SJCRH30 (cell line): ENCODE measurements around the gene SAPCD2. TPM values are rescaled to one million over a fixed set of nuclear protein-coding genes. Genes with fewer than 3 reads are reported as not detected.

Experiments used
- DNase-seq, 2 experiments: peaks; one replicate each; pipeline ENCODE4 v3.0.0-alpha.2; 2015 to 2020
- H3K27ac ChIP-seq: fragments of 250-450 bp; sonication (Bioruptor Pico); 2 replicates; pipeline ENCODE4 v1.5.1; 2020; ENCODE audit warnings: mild to moderate bottlenecking, moderate library complexity
- H3K27me3 ChIP-seq: fragments of 250-450 bp; sonication (Bioruptor Pico); 2 replicates; pipeline ENCODE4 v1.5.1; 2020; ENCODE audit warnings: mild to moderate bottlenecking, moderate library complexity
- H3K36me3 ChIP-seq: fragments of 250-450 bp; sonication (Bioruptor Pico); 2 replicates; pipeline ENCODE4 v1.5.1; 2020; ENCODE audit warnings: mild to moderate bottlenecking, moderate library complexity
- H3K4me1 ChIP-seq: fragments of 250-450 bp; sonication (Bioruptor Pico); 2 replicates; pipeline ENCODE4 v1.5.1; 2020; ENCODE audit warnings: mild to moderate bottlenecking, moderate library complexity
- H3K4me3 ChIP-seq: fragments of 250-450 bp; sonication (Bioruptor Pico); 2 replicates; pipeline ENCODE4 v1.5.1; 2020; ENCODE audit warnings: mild to moderate bottlenecking, moderate library complexity
- H3K9me3 ChIP-seq: fragments of 250-450 bp; sonication (Bioruptor Pico); replicated peaks from 2 replicates; pipeline ENCODE4 v1.5.1; 2020; ENCODE audit warnings: mild to moderate bottlenecking, moderate library complexity
- total RNA-seq: library from RNA; depleted of rRNA; stranded (reverse); fragments of >200 nt; shearing (Covaris generic); gene quantifications from 2 replicates; pipeline ENCODE4 v1.2.3, GENCODE V29; 2014

SAPCD2 gene
- total RNA-seq, 1 experiment from 2014 or later, result 69.7 TPM

- H3K9me3 ChIP-seq, result no peaks in the 10 kb centered on the region
- H3K27me3 ChIP-seq, result peaks cover 10% of the 10 kb centered on the region; the same call in 1 of the 2 replicates
- H3K4me1 ChIP-seq, result peaks cover 7% of the 10 kb centered on the region; the same call in 1 of the 2 replicates
- H3K4me3 ChIP-seq, result no peak overlapping the region
- H3K36me3 ChIP-seq, result peaks cover 33% of the 10 kb centered on the region
- DNase-seq, result no peak
- no peak overlapping the region for H3K27ac ChIP-seq
Measured at GRCh38 chr9:137110911-137111787, 40.8 kb upstream of the SAPCD2 start.

GRCh38 chr9:137110147-137110910 is 40.0 kb upstream of the SAPCD2 start:
- Histone ChIP-seq H3K4me3 (no peak overlapping the region), H3K9me3 (no peaks in the 10 kb centered on the region), H3K36me3 (peaks cover 39% of the 10 kb centered on the region), H3K27ac (no peak overlapping the region), H3K27me3 (peaks cover 4% of the 10 kb centered on the region; the same call in 1 of the 2 replicates), H3K4me1 (peaks cover 4% of the 10 kb centered on the region; the same call in 1 of the 2 replicates)
- no peak for DNase-seq

DNA sequence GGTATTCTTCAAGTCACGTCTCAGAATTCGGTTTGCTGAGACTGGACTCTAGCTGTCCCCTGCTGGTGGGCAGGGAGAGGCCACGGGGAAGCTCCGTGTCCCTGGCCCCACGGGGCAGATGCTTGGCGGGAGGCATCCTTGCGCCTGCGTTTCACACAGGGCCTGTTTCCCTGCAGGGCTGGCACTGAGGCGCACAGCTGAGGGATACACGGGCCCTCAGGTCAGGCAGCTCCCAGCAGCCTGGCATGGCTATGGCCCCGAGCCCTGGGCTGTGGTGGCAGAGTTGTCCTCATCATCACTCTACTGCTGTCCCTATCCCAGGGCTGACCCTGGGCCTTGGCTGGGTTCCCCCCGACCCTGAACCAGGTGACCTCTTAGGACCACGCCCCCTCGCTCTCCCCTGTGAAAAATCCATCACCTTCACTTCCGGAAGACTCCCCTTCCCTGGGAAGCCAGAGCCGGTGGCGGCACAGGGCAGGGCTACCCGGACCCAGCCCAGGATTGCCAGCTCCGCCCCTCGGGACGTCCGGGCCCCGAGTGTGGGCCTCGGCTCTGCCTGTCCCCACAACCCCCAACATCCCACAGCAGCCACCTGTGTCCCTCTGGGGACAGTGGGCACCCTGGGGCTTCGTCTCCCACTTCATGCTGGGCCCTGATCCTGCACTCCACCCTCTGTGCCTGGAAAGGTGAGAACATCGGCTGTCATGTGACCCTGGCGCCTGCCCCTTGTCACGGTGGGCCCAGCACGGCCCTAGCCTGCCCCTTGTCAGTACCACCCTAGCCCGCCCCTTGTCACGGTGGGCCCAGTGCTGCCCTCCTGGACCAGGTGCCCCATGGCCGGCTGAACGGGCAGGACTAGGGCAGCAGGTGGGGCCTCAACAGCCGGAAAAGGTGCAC is 39.1 kb upstream of the SAPCD2 start:
- H3K36me3 ChIP-seq, result peaks cover 44% of the 10 kb centered on the region
- no peak overlapping the region for H3K4me3 ChIP-seq
- DNase-seq, result no peak
- no peaks in the 10 kb centered on the region for H3K4me1 ChIP-seq
- H3K9me3 ChIP-seq, result no peaks in the 10 kb centered on the region
- no peak overlapping the region for H3K27ac ChIP-seq
- H3K27me3 ChIP-seq, result no peaks in the 10 kb centered on the region

- no peak overlapping the region for H3K27ac ChIP-seq
- H3K9me3 ChIP-seq, result no peaks in the 10 kb centered on the region
- no peaks in the 10 kb centered on the region for H3K4me1 ChIP-seq
- peaks cover 51% of the 10 kb centered on the region for H3K36me3 ChIP-seq
- no peak overlapping the region for H3K4me3 ChIP-seq
- H3K27me3 ChIP-seq, result no peaks in the 10 kb centered on the region
- DNase-seq, result no peak
Measured at GRCh38 chr9:137108608-137109249, 38.4 kb upstream of the SAPCD2 start.

GRCh38 chr9:137107982-137108381 is 37.6 kb upstream of the SAPCD2 start:
- Histone ChIP-seq H3K9me3 (no peaks in the 10 kb centered on the region), H3K36me3 (peaks cover 53% of the 10 kb centered on the region), H3K27me3 (no peaks in the 10 kb centered on the region), H3K4me3 (no peak overlapping the region), H3K27ac (no peak overlapping the region), H3K4me1 (no peaks in the 10 kb centered on the region)
- no peak for DNase-seq

- Histone ChIP-seq H3K9me3 (no peaks in the 10 kb centered on the region), H3K4me1 (no peaks in the 10 kb centered on the region), H3K36me3 (peaks cover 53% of the 10 kb centered on the region), H3K27me3 (no peaks in the 10 kb centered on the region), H3K27ac (no peak overlapping the region), H3K4me3 (no peak overlapping the region)
- DNase-seq, result no peak
Measured at GRCh38 chr9:137107312-137107921, 37.1 kb upstream of the SAPCD2 start.

- H3K36me3 ChIP-seq, result peaks cover 56% of the 10 kb centered on the region
- no peaks in the 10 kb centered on the region for H3K27me3 ChIP-seq
Measured at GRCh38 chr9:137106662-137107250, 36.4 kb upstream of the SAPCD2 start.

GRCh38 chr9:137105814-137106661 is 35.7 kb upstream of the SAPCD2 start:
- no peaks in the 10 kb centered on the region for H3K27me3 ChIP-seq
- no peak overlapping the region for H3K4me3 ChIP-seq
- H3K9me3 ChIP-seq, result 0 out of 2 replicates have a peak, but pooled peaks cover 2% of the 10 kb centered on the region
- H3K27ac ChIP-seq, result no peak overlapping the region
- DNase-seq, result no peak
- no peaks in the 10 kb centered on the region for H3K4me1 ChIP-seq
- H3K36me3 ChIP-seq, result peaks cover 63% of the 10 kb centered on the region

More at GRCh38 chr9:137106662-137107250, 36.4 kb upstream of the SAPCD2 start:
- no peak overlapping the region for H3K27ac ChIP-seq
- H3K4me1 ChIP-seq, result no peaks in the 10 kb centered on the region
- no peak for DNase-seq
- H3K9me3 ChIP-seq, result no peaks in the 10 kb centered on the region
- no peak overlapping the region for H3K4me3 ChIP-seq

DNA sequence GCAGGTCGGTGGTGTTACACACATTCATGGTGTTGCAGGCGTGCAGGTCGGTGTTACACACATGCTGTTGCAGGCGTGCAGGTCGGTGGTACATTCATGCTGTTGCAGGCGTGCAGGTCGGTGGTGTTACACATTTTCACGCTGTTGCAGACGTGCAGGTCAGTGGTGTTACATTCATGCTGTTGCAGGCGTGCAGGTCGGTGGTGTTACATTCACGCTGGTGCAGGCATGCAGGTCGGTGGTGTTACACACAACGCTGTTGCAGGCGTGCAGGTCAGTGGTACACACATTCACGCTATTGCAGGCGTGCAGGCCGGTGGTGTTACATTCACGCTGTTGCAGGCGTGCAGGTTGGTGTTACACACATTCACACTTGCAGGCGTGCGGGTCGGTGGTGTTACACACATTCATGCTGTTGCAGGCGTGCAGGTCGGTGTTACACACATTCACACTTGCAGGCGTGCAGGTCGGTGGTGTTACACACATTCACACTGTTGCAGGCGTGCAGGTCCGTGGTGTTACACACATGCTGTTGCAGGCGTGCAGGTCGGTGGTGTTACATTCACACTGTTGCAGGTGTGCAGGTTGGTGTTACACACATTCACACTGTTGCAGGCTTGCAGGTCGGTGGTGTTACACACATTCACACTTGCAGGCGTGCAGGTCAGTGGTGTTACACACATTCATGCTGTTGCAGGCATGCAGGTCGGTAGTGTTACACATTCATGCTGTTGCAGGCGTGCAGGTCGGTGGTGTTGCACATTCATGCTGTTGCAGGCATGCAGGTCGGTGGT is 33.0 kb upstream of the SAPCD2 start:
- DNase-seq, result no peak
- no peak overlapping the region for H3K4me3 ChIP-seq
- H3K9me3 ChIP-seq, result 0 out of 2 replicates have a peak, but pooled peaks cover 2% of the 10 kb centered on the region
- peaks cover 67% of the 10 kb centered on the region for H3K36me3 ChIP-seq
- H3K27ac ChIP-seq, result no peak overlapping the region
- H3K27me3 ChIP-seq, result no peaks in the 10 kb centered on the region
- no peaks in the 10 kb centered on the region for H3K4me1 ChIP-seq

DNA sequence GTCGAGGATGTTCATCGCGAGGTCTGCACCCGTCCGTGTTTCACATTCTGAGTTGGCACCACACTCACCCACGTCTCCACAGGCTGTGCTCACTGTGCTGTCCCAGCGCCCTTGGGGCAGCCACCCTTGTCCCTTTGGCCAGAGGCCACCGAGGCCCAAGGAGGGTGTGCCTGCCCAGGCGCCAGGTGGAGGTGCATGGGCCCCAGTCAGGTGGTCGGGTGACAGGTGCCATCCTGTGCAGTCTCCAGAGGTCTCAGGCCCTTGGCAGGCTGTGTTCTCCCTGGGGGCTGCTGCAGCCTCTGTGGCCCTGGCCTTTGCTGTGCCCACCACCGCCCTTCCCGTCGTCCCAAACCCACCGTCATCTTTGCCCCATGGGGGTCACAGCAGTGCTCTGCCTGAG is 28.9 kb upstream of the SAPCD2 start:
- H3K36me3 ChIP-seq, result peaks cover 49% of the 10 kb centered on the region
- no peaks in the 10 kb centered on the region for H3K27me3 ChIP-seq
- no peak overlapping the region for H3K4me3 ChIP-seq
- H3K4me1 ChIP-seq, result no peaks in the 10 kb centered on the region
- no peak for DNase-seq
- H3K9me3 ChIP-seq, result 0 out of 2 replicates have a peak, but pooled peaks cover 2% of the 10 kb centered on the region
- no peak overlapping the region for H3K27ac ChIP-seq

DNA sequence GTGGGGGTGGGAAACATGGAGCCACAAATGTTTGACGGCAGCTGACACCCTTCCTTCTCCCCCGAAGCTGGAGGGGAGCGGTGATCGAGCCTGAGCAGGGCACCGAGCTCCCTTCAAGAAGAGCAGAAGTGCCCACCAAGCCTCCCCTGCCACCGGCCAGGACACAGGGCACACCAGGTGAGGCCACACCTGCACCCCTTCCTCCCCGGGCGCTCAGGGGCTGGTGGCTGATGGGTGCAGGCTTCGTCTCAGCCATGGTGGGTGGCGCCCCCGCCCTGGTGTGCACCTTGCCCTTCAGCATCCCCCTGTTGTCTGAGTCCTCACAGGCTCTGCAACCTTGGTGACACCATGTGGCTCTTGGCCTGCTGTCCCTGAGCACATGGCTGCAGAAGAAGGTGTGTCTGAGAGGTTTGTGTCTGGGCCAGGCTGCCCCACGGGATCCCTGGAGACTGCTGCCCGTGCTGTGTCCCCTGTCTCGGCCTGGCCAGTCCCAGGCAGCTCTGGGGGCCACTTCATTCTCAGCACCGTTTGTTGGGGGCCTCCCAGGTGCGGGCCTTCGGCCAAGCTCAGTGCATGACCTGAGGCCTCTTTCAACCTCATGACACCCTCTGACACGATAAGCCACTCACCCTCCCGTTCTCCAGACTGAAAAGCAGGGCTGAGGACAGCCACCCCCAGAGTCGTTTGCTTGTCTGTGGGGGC is 27.6 kb upstream of the SAPCD2 start:
- no peaks in the 10 kb centered on the region for H3K4me1 ChIP-seq
- DNase-seq, result no peak
- peaks cover 42% of the 10 kb centered on the region for H3K36me3 ChIP-seq
- H3K4me3 ChIP-seq, result no peak overlapping the region
- H3K27me3 ChIP-seq, result no peaks in the 10 kb centered on the region
- H3K9me3 ChIP-seq, result 0 out of 2 replicates have a peak, but pooled peaks cover 2% of the 10 kb centered on the region
- no peak overlapping the region for H3K27ac ChIP-seq
